GM18526 (cell line): ENCODE data around the gene SLC13A1.

Experiments used
- POLR2A ChIP-seq: IDR thresholded peaks from 3 replicates; pipeline ENCODE4 v1.6.1; 2011; ENCODE audit not compliant: insufficient read length; ENCODE audit errors: extremely low read depth

The SLC13A1 gene

DNA sequence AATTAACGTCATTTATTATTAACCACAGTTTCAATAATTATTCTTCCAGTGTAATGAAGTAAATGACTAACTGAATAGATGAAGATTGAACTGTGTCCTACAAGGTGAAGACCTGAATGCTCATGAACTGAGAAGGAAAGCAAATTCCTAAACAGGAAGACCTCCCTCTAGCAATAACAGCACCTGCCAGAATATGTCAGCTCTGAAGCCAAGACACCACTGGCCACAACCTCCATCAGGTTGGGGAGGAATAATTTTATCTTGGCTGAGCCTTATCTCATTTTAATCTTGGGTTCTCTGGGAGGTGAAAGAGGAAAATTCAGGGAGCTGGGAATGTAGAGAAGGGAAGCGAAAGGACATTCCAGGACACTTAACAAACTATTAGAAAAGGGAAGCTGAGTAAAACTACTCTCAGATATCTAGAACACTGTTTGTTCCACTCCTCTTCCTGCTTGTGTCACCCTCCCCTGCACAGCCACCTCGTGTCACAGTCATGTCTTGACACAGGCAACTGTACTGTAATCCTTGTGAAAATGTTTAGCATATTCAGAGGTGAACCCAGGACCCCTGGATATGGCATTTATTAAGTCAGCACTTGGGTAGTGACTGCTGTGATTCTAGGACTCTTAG, 4.6 kb upstream of the SLC13A1 start:
- TF ChIP-seq POLR2A = no peak

GRCh38 chr7:123201901-123202300, 2.1 kb upstream of the SLC13A1 start:
- no peak for TF ChIP-seq POLR2A

DNA sequence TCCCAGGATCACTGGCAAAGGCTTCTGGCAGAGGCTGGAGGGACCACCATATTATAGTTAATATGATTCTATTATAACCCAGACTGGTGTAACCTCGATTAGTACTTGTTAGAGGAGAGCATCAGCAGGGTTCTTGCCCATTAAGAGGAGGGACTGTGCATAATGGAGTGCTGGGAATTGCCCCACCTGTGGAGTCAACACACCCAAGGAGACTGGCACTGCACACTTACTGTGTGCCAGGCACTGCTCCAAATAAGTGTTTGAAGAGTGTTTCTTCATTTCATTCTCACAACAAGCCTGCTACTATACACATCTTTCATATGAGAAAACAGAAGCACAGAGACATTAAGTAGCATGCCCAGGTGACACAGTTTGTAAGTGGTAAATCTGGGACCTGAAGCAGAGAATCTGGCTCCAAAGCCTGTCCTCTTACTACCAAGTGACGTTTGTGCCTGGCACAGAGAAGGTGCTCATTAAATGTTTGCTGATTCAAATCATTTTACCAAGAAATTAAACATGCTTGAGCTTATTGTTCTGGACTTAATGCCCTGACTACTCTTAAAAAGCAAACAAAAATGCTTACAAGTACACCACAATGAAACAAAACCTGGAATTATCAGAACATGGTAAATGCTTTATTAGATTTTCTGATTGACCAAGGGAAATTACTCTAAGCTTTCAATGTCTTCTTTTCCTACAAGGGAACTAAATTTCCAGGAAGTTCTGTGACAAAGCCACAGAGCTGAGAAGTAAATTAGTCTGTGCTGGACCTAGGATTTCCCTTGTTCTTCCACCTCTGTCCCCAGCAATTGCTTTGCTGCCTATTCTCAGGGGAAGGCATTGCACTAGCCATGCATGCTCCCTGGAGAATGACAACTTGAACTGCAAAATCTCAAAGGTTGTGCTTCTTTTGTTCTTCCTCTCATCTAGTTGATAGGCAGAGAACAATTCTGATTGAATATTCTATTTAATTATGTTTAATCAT, 809 bp downstream of the SLC13A1 start:
- TF ChIP-seq POLR2A = no peak

DNA sequence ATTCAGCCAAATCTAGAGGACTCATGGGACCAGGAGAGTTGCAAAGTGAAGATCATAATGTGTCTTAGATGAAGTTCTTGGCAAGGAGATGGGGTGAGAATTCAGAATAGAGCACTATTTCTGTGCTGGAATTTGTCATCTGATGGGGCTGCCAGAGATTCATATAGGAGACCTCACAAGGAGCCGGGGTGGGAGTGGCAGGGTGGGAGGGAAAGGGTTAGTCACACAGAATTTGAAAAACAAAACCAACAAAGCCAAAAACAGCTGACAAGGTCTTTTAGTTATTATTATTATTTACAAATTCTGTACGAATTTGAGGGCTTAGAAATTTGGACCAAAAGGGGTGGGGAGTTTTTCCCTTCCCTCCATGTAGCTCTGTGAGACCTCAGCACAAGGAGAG, 1.7 kb downstream of the SLC13A1 start:
- TF ChIP-seq POLR2A = no peak

DNA sequence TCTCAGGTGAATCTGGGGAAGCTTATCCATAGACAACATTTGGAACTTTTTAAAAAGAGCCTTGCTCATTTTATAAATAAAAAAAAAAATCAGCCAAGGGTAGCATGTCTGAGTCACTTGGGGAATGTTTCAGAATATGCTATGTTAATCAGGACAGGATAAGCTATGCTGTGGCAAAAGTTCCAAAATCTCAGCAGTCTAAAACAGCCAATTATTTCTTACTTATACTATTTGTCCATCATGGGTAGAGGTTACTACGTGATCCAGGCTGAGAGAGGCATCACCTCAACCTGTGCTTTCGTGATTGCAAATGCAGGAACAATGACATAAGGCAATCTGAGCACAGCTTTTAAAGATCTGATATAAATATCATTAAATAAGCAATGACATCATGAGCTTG, 6.5 kb downstream of the SLC13A1 start:
- no peak for TF ChIP-seq POLR2A

- no peak for TF ChIP-seq POLR2A
Observed at GRCh38 chr7:123191132-123191531, 8.6 kb downstream of the SLC13A1 start.

GRCh38 chr7:123190109-123190831, 9.5 kb downstream of the SLC13A1 start:
- no peak for TF ChIP-seq POLR2A

- TF ChIP-seq POLR2A = no peak
Observed at GRCh38 chr7:123185756-123186155, 14.0 kb downstream of the SLC13A1 start.

DNA sequence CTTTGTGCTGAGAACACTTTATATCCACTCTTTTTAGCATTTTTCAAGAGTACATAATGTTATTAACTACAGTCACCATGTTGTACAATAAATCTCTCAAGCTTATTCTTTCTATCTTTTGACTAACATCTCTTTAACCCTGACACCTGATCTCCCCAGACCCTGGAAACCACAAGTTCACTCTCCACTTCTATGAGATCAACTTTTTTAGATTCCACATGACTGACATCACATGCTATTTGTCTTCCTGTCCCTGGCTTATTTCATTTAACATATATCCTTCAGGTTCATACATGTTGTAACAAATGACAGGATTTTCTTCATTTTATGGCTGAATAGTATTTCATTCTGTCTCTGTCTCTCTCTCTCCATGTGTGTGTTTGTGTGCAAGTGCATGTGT, 15.5 kb downstream of the SLC13A1 start:
- TF ChIP-seq POLR2A = no peak

GRCh38 chr7:123183431-123183830, 16.3 kb downstream of the SLC13A1 start:
- TF ChIP-seq POLR2A = no peak

DNA sequence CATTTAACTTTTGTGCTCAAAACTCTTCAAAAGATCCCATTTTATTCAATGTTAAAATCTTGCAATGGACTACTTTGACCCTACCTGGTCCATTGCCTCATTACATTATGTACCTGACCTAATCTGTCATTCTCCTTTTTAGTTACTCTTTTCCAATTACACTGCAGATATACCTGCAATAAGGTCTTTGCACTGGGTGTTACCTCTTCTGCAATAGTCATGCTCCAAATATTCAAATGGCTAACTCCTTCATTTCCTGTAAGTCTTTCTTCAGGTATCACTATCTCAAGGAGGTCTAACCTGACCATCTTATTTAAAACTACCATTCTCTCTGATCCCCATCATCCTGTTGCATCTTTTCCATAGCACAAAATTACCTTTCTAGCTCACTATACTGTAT, 22.3 kb downstream of the SLC13A1 start:
- no peak for TF ChIP-seq POLR2A

DNA sequence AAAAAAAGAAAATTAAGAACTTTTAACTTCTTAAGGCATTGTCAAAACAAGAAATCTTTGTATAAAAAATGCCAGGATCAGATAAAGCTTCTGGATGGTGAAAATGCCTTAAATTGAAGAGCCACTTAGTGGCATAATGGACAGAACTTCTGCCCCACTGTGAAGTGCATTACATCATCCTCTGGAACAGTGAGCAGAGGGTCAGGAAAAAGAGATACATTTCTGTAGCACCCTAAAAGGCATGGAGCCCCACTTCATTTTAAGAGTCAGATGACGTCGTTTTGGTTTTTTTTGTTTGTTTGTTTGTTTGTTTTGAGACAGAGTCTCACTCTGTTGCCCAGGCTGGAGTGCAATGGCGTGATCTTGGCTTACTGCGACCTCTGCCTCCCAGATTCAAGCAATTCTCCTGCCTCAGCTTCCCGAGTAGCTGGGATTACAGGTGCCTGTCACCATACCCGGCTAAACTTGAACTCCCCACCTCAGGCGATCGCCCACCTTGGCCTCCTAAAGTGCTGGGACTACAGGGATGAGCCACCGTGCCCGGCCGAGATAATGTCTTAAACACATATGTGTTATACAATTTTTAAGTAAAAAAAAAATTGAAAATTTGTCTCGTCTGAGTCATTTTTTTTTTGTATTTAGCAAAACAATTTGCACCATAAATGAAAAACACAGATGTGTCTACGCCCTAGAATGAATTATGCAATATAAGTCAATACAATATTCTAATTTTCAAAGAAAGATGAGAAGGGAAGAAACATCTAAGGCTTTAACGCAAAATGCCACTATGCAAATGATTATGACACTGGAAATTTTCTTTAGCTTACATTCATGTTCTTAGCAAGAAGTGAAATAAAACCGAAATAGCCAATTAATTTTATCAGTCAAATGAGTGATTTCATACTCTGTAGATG, 29.2 kb downstream of the SLC13A1 start:
- no peak for TF ChIP-seq POLR2A

GRCh38 chr7:123169065-123169464, 30.7 kb downstream of the SLC13A1 start:
- TF ChIP-seq POLR2A = no peak

GRCh38 chr7:123157606-123158005, 42.2 kb downstream of the SLC13A1 start:
- no peak for TF ChIP-seq POLR2A

- TF ChIP-seq POLR2A = no peak
Observed at GRCh38 chr7:123155571-123155970, 44.2 kb downstream of the SLC13A1 start.
